ENCODE measurements around the gene OR52B2.

Gene OR52B2

DNA sequence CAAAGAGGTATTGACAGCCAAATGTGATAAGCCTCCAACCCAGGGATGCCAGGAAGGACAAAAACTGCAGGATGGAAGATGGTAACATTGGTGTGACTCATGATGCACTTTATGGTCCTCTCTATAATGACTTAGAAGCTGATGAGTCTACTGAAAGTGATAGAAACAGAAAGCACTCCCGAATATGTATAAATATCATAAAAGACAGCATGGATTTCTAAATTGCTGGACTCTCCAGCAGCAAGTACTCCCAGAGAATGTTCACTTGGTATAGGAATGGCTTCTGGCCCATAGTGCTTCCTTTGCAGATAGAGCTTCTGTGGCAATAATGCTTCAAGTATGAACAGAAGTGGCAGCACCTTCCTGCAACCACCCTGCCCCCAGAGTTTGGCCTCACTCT lies at the start of gene OR52B2:
OR52B2 (minus strand) TSS at position 101 of the 400 bp plus-strand sequence; CDS start at position 101, 0 bp downstream.
- DNase-seq = no peak

DNA sequence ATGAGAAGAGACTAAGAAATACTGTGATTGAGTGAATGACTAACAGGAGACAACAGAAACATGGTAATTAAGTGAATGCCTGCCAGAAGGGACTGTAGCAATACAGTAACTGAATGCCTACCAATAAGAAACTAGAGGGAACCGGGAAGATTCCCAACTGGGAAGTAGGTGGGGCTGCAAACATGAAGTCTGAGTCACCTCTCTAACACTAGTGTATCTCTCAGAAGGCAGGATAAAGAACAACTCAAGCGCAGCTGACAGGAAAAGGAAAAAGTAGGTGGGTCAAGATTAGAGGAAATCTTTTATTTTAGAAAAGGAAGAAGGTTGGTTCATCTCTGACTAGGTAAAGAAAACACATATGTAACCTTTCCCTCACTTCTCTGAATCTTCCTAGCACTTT lies 49.2 kb upstream of the OR52B2 start:
- DNase-seq = no peak

DNA sequence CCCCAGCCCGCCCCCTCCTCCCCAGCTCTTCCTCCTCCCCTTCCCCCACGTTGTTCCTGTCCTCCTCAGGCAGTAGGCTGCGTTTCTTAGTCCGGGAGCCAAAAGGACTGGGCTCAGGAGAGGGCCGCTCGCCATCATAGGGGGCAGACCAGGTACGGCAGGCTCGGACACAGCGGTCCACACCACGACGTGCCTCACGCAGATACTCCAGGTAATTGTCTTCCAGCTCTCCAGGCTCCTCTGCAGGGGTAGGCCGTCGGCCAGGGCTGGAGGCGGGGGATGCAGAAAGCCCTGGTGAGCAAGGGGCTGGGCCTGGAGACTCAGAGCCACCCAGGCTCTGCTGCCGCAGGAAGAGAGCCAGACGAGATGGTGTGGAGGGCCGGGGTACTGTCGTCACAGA lies 47.6 kb upstream of the OR52B2 start:
- DNase-seq = no peak

DNA sequence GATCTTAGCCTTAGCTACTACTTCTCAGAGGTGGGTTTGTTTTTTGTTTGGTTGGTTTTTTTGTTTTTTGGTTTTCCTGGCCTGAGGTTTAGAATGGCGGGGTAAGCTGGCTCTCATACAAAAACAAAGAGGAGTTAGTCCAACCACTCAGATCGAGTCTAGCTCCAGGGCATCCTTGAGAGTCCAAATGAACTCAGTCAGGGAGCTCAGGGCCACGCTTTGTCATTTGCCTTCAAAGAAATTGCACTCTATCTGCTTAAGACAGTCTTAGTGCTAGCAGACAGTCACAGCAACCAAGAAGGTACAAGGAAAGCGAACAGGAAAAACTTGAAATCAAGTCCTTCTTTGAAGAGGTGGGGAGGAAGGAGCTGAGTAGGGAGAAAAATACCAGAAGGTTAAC lies 46.4 kb upstream of the OR52B2 start:
- DNase-seq = no peak

DNA sequence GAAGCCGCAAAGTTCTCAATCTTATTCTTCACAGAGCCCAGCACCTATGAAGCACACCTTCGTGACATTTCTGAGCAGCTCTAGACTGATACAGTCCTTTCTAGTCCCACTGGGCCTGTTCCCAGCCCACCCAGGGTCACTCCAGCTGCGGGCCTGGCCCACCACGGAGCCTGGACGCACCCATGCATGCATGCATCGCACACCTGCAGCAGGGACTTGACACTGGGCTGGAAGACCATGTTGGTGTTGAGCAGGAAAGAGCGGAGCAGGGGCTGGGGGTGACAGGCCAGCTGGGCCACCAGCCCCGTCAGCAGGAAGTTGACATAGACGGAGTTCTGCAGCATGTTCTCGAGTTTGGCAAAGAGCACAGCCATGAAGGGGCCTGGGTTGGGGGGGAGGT lies 44.4 kb upstream of the OR52B2 start:
- DNase-seq = no peak

DNA sequence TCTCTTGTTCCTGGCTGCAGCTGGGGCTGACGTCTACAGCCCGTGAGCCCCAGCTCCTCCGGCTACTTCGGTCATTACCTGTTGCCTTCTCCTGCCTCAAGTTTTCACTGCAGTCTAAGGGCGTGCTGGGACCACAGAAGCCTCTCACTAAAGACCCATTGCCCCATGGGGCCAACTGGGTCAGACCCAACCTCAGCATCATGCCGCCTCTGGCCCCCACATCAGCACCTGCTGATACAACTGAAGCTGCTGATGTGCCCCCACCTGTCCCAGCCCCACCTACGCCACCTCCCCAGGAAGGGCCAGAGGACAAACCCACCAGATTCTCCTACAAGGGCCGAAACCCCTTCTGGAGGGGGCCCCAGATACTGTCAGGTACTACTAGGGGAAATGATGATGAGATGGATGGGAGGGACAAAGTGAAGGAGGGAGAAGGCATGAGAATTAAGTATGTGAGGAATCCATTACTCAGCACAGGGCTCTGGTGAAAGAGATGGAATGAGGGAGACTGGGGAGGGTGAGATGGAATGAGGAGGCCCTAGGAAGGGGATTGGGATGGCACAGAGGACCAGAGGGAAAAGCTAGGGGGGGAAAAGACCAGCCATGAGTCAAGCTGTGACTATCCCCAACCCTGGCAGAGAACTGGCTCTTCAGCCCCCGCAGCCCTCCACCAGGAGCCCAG lies 40.3 kb upstream of the OR52B2 start:
- no peak for DNase-seq

DNA sequence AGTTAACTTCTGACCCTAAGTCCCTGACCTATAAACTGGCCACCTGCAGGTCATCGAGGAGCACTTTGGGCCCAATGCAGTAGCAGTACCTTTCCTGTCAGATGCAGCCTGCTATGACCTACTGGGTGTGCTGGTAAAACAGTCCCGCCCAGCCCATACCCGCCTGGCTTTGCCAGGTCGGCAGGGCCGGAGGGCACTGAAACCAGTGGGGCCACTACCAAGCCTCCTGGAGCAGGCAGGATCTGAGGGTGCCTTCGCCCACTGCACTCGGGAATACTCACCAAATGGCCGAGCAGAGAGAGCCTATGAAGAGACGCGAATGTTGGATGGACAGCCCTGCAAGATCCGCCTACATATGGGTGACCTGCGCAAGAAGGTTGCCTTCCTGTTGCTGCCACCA lies 39.7 kb upstream of the OR52B2 start:
- DNase-seq = no peak

DNA sequence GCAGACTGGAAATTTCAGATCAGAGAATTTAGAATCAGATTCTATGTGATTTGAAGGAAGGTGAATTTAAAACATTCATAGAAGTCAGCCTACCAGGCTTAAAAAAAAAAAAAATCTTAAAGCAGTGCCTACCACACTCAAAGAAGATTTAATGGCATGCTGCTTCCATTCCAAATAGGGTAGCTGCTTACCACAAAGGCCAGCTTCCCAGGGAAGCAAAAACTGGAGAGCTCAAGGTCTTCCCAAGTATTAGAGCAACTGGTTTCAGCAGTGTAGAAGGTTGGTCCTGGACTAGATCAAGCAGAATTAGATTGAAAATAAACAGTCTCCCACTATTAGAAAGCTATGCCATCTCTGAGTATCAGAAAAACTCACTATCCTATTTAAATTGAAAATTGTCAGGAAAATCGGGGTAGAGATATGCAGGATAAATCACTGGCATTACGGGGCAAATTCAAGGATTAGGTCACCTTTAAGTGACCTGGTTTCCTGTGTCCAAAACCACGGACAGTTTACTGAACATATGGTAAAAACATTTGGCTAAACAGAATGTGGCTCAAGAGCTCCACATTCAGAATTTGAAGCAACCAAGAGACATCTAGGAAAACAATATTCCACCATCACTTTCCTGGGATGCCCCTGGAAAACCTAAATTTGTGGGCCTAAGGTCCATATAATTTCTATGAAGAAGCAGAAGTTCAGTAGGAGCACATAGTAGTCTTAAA lies 36.5 kb upstream of the OR52B2 start:
- no peak for DNase-seq

DNA sequence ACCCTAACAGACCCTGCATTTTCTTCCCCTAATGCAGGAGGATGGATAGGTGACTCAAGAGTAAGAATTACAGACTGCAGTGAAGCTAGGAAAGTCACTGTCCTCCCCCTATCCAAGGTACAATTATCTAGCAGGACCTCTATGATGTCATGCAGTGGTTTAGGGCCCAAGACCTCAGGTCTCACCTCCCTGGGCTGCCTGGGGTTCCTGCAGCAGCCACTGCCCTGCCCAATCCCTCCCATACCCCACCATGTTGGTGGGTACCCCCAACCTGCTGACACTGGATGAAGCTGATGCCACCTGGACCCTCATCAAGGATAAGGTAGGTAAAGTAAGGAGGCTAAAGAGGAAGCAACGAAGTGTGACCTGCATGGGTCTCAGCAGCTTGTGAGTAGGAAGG lies 35.2 kb upstream of the OR52B2 start, which contains the start of gene C11orf42:
C11orf42 (plus strand) TSS at position 192 of the 400 bp plus-strand sequence; CDS start at position 251, 59 bp downstream.
- no peak for DNase-seq

DNA sequence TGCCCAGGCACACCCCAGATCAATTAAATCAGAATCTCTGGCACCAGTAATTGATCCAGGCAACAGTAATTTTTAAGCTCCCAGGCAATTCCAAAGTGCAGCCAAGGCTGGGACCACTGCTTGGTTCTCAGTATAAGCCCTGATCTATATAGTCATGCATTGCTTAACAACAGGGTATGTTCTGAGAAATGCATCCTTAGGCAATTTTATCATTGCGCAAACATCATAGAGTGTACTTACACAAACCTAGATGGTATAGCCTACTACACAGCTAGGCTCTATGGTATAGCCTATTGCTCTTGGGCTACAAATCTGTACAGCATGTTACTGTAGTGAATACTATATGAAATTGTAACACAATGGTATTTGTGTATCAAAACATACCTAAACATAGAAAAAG lies 34.6 kb upstream of the OR52B2 start:
- no peak for DNase-seq

DNA sequence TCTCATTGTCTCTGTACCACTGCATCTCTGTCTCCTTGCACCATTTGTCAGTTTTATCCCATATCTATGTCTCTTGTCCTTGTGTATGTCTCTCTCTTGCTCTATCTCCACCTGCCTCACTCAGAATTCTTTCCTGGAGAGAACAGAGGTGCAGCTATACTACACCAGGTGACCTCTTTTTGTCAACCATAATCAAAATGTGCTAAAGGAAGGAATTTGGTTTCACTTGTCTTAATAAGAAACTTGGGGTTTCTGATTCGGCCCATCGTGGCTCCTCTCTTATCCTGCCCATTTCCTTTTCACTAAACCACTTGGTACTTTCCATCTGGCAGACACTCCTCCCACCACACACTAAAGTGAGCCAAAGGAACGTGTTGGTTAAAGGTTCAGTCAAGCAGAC lies 33.2 kb upstream of the OR52B2 start:
- no peak for DNase-seq

DNA sequence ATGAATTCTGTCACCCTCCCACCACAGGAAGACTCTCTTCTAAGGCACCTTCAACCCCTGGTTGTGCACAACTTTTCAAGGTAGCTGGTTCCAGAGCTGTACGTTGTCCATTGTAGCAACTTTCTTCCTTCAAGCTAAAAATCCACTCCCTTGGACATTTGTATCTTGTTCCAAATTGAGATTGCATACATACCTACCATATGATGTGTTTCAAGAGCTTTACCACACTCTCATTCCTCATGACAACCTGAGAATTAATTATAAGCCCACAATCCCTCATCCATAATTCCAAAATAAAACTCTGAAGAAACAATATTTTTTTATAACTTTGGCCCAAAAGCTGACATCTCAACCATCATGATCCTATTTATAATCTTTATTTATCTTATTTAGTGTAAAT lies 31.9 kb upstream of the OR52B2 start:
- no peak for DNase-seq

DNA sequence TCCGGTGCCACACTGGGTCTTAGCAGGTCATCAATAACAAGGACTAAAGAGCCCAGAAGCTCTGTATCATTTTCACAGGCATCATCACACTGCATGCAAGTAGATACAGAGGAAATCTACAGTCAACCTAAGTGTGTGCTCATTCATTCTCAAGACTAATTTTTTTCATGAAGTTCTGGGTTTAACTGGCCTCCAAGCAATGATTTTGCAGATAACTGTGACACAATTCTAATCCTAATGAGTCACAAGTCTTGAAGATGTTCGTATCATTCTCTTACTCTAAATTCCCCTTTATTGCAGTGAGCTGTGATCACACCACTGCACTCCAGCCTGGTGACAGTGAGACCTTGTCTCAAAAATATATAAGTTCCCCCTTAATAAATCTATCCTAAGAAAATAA lies 31.4 kb upstream of the OR52B2 start:
- no peak for DNase-seq

DNA sequence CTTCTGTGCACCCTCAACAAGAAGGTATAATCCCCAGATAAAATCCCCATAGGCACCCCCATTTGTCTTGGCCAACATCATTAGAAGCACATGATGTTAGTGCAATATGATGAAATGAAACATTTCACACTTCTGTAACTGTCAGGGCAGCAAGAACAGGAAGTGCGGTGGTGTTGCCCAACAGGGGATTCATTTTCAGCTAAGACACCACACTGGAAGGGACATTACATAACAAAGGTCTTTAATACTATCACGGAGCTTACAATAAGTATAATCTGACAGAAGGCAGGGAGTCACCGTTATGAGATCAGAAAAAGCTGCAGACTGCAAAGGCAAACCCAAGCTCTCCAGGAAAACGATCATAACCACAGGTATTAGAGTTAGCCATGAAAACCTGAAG lies 30.8 kb upstream of the OR52B2 start:
- no peak for DNase-seq

DNA sequence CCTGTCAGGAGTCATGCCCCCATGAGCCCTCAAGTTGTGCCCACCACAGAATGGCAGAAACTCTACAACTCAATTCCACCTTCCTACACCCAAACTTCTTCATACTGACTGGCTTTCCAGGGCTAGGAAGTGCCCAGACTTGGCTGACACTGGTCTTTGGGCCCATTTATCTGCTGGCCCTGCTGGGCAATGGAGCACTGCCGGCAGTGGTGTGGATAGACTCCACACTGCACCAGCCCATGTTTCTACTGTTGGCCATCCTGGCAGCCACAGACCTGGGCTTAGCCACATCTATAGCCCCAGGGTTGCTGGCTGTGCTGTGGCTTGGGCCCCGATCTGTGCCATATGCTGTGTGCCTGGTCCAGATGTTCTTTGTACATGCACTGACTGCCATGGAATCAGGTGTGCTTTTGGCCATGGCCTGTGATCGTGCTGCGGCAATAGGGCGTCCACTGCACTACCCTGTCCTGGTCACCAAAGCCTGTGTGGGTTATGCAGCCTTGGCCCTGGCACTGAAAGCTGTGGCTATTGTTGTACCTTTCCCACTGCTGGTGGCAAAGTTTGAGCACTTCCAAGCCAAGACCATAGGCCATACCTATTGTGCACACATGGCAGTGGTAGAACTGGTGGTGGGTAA lies 29.2 kb upstream of the OR52B2 start, which contains the start of gene OR52W1:
OR52W1 (plus strand) TSS at position 51 of the 637 bp plus-strand sequence; CDS start at position 51, 0 bp downstream.
- no peak for DNase-seq

DNA sequence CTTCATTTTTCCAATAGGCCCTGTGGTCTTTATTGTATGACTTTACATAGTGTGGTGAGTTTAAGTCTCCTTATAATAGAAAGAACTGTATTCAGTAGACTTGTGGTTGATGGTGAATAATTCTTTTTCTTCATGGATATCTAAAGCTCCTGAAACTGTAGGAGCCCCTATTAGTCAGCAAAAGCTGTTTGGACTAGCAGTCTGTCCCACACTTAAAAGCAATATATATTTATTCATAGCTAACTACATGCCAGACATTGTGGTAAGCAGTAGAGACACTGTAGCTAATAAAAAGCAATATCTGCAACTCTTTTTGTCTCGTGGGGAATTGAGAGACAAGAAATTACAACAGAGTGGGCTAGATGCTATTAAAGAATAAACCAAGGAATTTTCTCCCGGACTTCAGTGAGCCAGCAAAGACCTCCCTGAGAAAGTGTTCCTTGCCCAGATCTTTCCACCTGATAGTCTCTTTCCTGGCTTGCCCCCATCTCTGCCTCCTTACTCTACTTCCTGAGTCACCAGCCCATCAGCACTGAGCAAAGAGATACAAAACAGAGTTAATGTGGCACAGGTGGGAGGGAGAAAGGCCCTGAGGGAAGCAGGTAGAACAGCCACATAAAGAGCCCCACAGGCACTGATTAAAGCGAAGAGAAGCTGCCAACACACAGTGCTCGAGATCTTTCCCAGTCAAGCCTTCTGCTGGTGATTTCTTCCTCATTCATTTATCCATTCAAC lies 27.5 kb upstream of the OR52B2 start:
- no peak for DNase-seq

DNA sequence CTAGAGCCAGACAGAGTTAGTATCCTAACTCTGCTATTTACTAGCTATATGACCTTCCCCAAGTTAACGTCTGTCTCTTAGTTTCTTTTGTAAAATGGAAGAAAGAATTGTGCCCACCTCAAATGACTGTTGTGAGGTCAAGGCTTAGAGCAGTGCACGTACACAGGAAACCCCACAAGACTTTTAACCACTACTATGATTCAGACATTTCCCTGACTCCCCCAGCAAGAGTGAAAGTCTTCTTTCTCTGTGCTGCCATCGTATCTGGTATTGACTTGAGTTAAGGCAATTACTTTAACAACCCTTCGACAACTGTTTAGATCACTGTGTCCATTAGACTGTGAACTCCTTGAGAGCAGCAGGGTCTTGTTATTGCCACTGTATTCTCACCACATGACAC lies 26.3 kb upstream of the OR52B2 start:
- no peak for DNase-seq

DNA sequence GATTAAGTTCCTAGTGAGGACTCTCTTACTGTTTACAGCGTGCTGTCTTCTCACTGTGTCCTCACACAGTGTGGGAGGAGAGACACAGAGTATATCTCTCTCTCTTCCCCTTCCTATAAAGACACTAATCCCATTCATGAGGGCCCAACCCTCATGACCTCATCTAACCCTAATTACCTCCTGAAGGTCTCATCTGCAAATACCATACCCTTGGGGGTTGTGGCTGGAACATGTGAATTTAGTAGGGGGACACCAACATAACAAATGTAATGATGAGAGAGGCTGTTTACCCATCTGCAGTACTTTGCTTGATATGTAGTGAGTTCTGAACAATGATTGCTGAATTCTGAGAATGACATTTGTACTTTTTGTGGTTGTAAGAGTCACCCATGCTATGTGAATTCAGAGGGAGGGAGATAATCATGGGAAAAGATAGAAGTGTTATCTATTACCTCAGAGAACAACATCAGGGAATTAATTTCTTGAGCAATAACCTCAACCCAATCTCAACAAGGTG lies 24.0 kb upstream of the OR52B2 start:
- no peak for DNase-seq

DNA sequence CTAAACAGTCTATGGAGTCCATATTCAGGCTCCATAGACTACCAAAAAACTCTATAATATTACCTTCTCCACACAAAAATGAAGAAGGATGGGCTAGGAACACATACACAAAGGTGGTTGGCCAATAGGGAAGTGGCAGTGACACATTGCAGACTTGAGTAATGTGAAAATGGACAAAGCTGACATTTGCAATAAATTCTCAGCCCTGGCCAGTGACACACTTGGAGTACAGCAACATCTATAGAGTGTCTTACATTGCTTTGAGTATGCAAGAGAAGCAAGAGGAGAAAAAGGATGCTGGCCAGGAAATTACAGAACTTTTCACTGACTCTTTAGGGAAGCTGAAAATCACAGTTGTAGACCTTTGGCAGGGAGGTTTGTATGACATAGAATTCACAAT lies 21.6 kb upstream of the OR52B2 start:
- DNase-seq = no peak

DNA sequence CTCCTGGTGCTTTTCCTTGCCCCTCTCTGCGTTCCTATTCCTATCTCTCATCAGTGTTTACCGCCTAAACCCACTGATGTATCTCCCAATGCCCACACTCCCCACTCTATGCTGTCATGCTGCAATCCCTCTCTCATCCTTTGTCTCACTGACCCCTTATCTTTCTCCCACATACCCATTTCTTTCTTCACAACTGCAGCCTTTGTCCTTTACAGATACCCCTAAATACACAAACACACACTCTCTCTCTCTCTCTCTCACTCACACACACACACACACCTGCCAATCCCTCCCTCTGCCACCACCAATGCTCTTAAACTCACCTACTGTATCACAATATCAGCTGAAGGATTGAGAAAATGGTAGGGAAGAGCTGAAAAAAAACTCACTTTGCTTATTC lies 5.3 kb upstream of the OR52B2 start:
- DNase-seq = no peak

DNA sequence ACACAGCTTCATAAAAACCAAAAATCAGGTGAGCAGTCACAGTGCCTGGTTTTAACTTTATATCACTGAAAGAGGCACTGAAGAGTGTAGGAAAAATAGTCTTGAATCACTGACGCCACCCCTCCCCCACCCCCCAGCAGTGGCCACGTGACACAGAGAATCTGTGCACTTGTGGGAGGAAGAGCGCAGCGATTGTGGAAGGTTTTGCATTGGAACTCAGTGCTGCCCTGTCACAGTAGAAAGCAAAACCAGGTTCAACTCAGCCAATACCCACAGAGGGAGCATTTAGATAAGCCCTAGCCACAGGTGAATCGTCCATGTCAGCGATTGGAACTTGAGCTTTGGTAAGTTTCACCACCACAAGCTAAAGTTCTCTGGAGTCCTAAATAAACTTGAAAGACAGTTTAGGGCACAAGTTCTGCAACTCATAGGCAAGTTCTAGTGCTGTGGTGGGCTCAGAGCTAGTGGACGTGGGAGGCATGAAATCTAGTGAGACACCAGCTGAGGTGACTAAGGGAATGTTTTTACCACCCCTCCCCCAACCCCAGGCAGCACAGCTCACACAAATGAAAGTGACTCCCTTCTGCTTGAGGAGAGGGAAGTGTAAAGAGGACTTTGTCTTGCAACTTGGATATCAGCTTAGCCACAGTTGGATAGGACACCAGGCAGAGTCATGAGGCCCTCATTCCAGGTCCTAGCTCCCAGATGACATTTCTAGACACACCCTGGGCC lies 13.3 kb downstream of the OR52B2 start:
- DNase-seq = no peak

DNA sequence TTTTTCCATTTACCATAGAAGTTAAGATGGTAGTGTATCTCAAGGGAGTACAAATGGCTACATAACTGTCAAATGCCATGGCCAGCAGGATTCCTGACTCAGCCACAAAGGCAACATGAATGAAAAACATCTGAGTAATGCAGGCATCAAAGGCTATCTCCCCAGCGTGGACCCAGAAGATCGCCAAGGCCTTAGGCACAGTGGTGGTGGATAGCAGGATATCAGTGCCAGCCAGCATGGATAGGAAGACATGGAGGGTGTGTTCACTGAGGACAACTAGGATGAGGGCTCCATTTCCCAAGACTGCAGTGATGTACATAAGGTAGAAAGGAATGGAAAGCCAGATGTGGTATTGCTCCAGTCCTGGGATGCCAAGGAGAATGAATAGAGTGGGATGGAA lies 18.0 kb downstream of the OR52B2 start:
- DNase-seq = no peak
